ENCODE measurements around the gene WDR54.
A peak's percentile ranks its signal among the peaks of the same experiment; 100 is the strongest.
"Not testable (repeated sequence)": the region's sequence is repeated elsewhere in the genome, so short reads cannot be mapped to it uniquely, and the experiment has no call there.

WDR54 gene

GRCh38 chr2:74407682-74408081 is 13.8 kb upstream of the WDR54 start:
- DNase-seq = no peak

GRCh38 chr2:74413001-74413698 is 8.4 kb upstream of the WDR54 start:
- DNase-seq = no peak

- no peak for DNase-seq
These were observed 7.1 kb upstream of the WDR54 start for GRCh38 chr2:74414441-74414840.

GRCh38 chr2:74414881-74415761 is 6.4 kb upstream of the WDR54 start:
- peak; percentile 31 for DNase-seq

- no peak for DNase-seq
These were observed 5.7 kb upstream of the WDR54 start for GRCh38 chr2:74415762-74416395.

- no peak for DNase-seq
These were observed 4.8 kb upstream of the WDR54 start for GRCh38 chr2:74416778-74417177.

- no peak for DNase-seq
These were observed 4.3 kb upstream of the WDR54 start for GRCh38 chr2:74417197-74417596.

- no peak for DNase-seq
These were observed 3.8 kb upstream of the WDR54 start for GRCh38 chr2:74417763-74418162.

GRCh38 chr2:74418312-74418711 is 3.2 kb upstream of the WDR54 start:
- DNase-seq = no peak

- DNase-seq = no peak
These were observed 2.2 kb upstream of the WDR54 start for GRCh38 chr2:74419345-74419744.

GRCh38 chr2:74420006-74420405 is 1.5 kb upstream of the WDR54 start:
- DNase-seq = no peak

GRCh38 chr2:74420443-74421103 is 957 bp upstream of the WDR54 start:
- not testable (repeated sequence) for DNase-seq

GRCh38 chr2:74423231-74424095 is 1.9 kb downstream of the WDR54 start:
- no peak for DNase-seq

GRCh38 chr2:74424139-74424992 is 2.8 kb downstream of the WDR54 start:
- no peak for DNase-seq

GRCh38 chr2:74424995-74425406 is 3.5 kb downstream of the WDR54 start:
- DNase-seq = no peak

GRCh38 chr2:74425523-74425922 is 4.0 kb downstream of the WDR54 start:
- DNase-seq = no peak

GRCh38 chr2:74426181-74426758 is 4.7 kb downstream of the WDR54 start:
- no peak for DNase-seq

- DNase-seq = no peak
These were observed 6.0 kb downstream of the WDR54 start for GRCh38 chr2:74427551-74427950.

- DNase-seq = no peak
These were observed 7.1 kb downstream of the WDR54 start for GRCh38 chr2:74428675-74429074.
